ENCODE results near the gene ARHGDIG.
"Not testable (repeated sequence)": the region's sequence is repeated elsewhere in the genome, so short reads cannot be mapped to it uniquely, and the experiment has no call there.

ARHGDIG gene

GRCh38 chr16:266258-267164 lies 13.9 kb upstream of the ARHGDIG start:
- Histone ChIP-seq H3K4me3 (ENCODE audit: control insufficient read depth in 1 of 7, extremely low read depth in 1 of 7, insufficient read depth in 4 of 7, low read depth in 2 of 7, low read length in 6 of 7) (peak overlapping the region in 1 of 7 experiments; percentile 4), H3K36me3 (ENCODE audit: control insufficient read depth in 4 of 4, insufficient read depth in 4 of 4, low read length in 3 of 4) (peaks cover 0 to 37% (median 20%) of the 10 kb centered on the region in 4 experiments), H3K9me3 (ENCODE audit: control extremely low read depth in 1 of 5, control insufficient read depth in 4 of 5, insufficient read depth in 2 of 5, low read depth in 1 of 5, low read length in 4 of 5) (no peaks in the 10 kb centered on the region), H3K4me1 (ENCODE audit: control extremely low read depth in 1 of 4, control insufficient read depth in 4 of 4, insufficient read depth in 4 of 4, low read length in 3 of 4) (no peaks in the 10 kb centered on the region), H3K27me3 (replicated peaks in 2 of 5; ENCODE audit: control insufficient read depth in 4 of 5, insufficient read depth in 5 of 5, low read length in 4 of 5) (no peaks in the 10 kb centered on the region), H3K27ac (ENCODE audit: insufficient read depth in 1 of 2, low read depth in 1 of 2, low read length in 2 of 2, poor library complexity in 1 of 2, severe bottlenecking in 2 of 2) (no peak overlapping the region)
- ChIA-PET CTCF (no interaction called here), POLR2A (no interaction called here)
- WGBS (ENCODE audit: insufficient coverage): 88% methylated on average over 21 of the region's 25 CpGs
- no peak for DNase-seq

DNA sequence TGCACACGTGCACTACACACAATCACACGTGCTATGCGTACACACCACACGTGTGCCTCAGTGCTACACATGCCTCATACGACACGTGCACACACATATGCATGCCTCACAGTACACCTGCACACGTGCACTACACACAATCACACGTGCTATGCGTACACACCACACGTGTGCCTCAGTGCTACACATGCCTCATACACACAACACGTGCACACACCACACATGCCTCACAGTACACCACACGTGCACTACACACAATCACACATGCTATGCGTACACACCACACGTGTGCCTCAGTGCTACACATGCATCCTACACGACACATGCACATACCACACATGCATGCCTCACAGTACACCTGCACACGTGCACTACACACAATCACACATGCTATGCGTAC lies 12.8 kb upstream of the ARHGDIG start:
- CTCF ChIA-PET; DNase-seq; H3K4me1 ChIP-seq (ENCODE audit: control extremely low read depth in 1 of 4, control insufficient read depth in 4 of 4, insufficient read depth in 4 of 4, low read length in 3 of 4); H3K27ac ChIP-seq (ENCODE audit: insufficient read depth in 1 of 2, low read depth in 1 of 2, low read length in 2 of 2, poor library complexity in 1 of 2, severe bottlenecking in 2 of 2); POLR2A ChIA-PET; H3K27me3 ChIP-seq (replicated peaks in 2 of 5; ENCODE audit: control insufficient read depth in 4 of 5, insufficient read depth in 5 of 5, low read length in 4 of 5); H3K4me3 ChIP-seq (ENCODE audit: control insufficient read depth in 1 of 7, extremely low read depth in 1 of 7, insufficient read depth in 4 of 7, low read depth in 2 of 7, low read length in 6 of 7); H3K9me3 ChIP-seq (ENCODE audit: control extremely low read depth in 1 of 5, control insufficient read depth in 4 of 5, insufficient read depth in 2 of 5, low read depth in 1 of 5, low read length in 4 of 5): not testable (repeated sequence)
- 98% methylated on average over 14 of the region's 17 CpGs for WGBS (ENCODE audit: insufficient coverage)
- H3K36me3 ChIP-seq (ENCODE audit: control insufficient read depth in 4 of 4, insufficient read depth in 4 of 4, low read length in 3 of 4): peaks cover 0 to 27% (median 15%) of the 10 kb centered on the region in 4 experiments

DNA sequence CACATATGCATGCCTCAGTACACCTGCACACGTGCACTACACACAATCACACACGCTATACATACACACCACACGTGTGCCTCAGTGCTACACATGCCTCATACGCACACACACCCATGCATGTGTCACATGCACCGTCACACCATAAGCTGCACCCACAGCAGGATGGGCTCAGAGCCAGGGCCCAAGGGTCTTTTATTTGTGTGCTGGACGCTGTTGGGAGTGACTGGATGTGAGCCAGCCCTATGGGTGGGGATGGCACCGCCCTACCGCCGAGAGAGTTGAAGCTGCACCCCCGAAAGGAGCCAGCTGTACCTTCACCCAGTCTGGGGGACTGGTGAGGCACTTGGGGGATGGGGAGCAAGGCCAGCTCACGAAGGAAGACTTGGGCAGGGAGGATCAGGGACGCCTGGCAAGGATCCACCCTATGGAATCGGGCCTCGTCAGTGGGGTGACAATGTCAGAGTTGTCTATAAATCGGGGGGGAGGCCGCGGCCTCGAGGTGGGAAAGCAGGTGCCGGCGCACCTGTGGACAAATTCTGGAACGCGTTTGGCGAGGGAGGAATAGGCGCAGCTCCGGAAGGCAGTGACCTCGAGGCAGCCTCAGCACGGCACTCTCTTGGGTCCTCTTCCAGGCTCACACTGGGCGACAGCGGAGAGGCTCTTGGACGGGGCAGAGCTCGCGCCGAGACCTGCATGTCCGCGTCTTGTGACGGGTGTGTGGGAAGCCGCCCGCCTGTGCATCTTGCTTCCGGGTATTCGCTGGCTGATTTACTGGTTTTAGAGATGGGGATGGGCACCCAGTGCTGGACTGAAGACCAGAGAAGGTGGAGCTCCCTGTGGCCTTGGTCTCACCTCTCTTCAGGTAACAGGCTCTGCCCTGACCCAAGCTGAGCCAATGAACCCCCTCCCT lies 12.0 kb upstream of the ARHGDIG start:
- no peak for DNase-seq
- Histone ChIP-seq H3K9me3 (ENCODE audit: control extremely low read depth in 1 of 5, control insufficient read depth in 4 of 5, insufficient read depth in 2 of 5, low read depth in 1 of 5, low read length in 4 of 5) (no peaks in the 10 kb centered on the region), H3K36me3 (ENCODE audit: control insufficient read depth in 4 of 4, insufficient read depth in 4 of 4, low read length in 3 of 4) (peaks cover 0 to 22% (median 13%) of the 10 kb centered on the region in 4 experiments), H3K4me1 (ENCODE audit: control extremely low read depth in 1 of 4, control insufficient read depth in 4 of 4, insufficient read depth in 4 of 4, low read length in 3 of 4) (no peaks in the 10 kb centered on the region), H3K27me3 (replicated peaks in 2 of 5; ENCODE audit: control insufficient read depth in 4 of 5, insufficient read depth in 5 of 5, low read length in 4 of 5) (no peaks in the 10 kb centered on the region), H3K4me3 (ENCODE audit: control insufficient read depth in 1 of 7, extremely low read depth in 1 of 7, insufficient read depth in 4 of 7, low read depth in 2 of 7, low read length in 6 of 7) (no peak overlapping the region), H3K27ac (ENCODE audit: insufficient read depth in 1 of 2, low read depth in 1 of 2, low read length in 2 of 2, poor library complexity in 1 of 2, severe bottlenecking in 2 of 2) (no peak overlapping the region)
- POLR2A ChIA-PET: no interaction called here
- WGBS (ENCODE audit: insufficient coverage): 88% methylated on average over 33 of the region's 40 CpGs
- CTCF ChIA-PET: no interaction called here

DNA sequence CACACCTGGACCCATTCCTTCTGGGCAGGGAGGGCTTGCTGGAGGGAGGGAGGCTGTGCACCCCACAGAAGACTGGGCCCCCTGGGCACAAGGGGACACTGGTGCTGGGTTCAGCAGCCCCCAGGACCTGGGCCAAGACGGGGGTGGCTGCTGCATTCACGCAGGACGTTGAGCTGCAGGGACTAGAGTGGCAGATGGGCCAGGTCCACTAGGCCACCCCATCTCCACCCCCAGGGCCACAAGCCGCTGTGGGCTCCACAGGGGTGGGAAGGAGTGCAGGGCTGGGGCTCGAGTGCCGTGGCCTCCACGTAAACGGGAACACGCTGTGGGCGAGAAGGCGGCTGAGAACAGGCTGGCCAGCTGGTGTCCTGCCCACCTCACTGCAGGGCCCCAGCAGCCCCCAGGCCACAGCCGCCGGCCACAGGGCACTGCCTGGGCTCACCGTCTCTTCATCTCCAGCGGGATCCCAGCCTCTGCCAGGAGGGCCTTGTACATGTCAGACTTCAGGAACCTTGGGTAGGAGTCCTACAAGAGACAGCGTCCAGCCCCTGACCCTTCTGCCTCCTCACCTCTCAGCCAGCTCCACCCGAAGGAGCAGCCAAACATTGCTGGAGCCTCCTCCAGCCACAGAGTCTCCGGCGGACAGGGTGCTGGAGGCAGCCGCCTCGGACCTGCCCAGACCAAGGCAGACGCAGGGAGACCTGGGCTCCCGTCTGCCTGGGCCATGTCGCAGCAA lies 11.2 kb upstream of the ARHGDIG start:
- Histone ChIP-seq H3K36me3 (ENCODE audit: control insufficient read depth in 4 of 4, insufficient read depth in 4 of 4, low read length in 3 of 4) (peaks cover 0 to 14% (median 9%) of the 10 kb centered on the region in 4 experiments), H3K4me1 (ENCODE audit: control extremely low read depth in 1 of 4, control insufficient read depth in 4 of 4, insufficient read depth in 4 of 4, low read length in 3 of 4) (no peaks in the 10 kb centered on the region), H3K27me3 (replicated peaks in 2 of 5; ENCODE audit: control insufficient read depth in 4 of 5, insufficient read depth in 5 of 5, low read length in 4 of 5) (peaks cover 0 to 6% (median 0%) of the 10 kb centered on the region in 5 experiments), H3K4me3 (ENCODE audit: control insufficient read depth in 1 of 7, extremely low read depth in 1 of 7, insufficient read depth in 4 of 7, low read depth in 2 of 7, low read length in 6 of 7) (no peak overlapping the region), H3K27ac (ENCODE audit: insufficient read depth in 1 of 2, low read depth in 1 of 2, low read length in 2 of 2, poor library complexity in 1 of 2, severe bottlenecking in 2 of 2) (no peak overlapping the region), H3K9me3 (ENCODE audit: control extremely low read depth in 1 of 5, control insufficient read depth in 4 of 5, insufficient read depth in 2 of 5, low read depth in 1 of 5, low read length in 4 of 5) (no peaks in the 10 kb centered on the region)
- CTCF ChIA-PET: no interaction called here
- POLR2A ChIA-PET: no interaction called here
- DNase-seq: no peak
- 96% methylated on average over 22 of the region's 24 CpGs for WGBS (ENCODE audit: insufficient coverage)

- no peaks in the 10 kb centered on the region for H3K9me3 ChIP-seq (ENCODE audit: control extremely low read depth in 1 of 5, control insufficient read depth in 4 of 5, insufficient read depth in 2 of 5, low read depth in 1 of 5, low read length in 4 of 5)
- no peak overlapping the region for H3K27ac ChIP-seq (ENCODE audit: insufficient read depth in 1 of 2, low read depth in 1 of 2, low read length in 2 of 2, poor library complexity in 1 of 2, severe bottlenecking in 2 of 2)
- 95% methylated on average over 27 of the region's 34 CpGs for WGBS (ENCODE audit: insufficient coverage)
- DNase-seq: no peak
- peaks cover 0 to 16% (median 5%) of the 10 kb centered on the region in 5 experiments for H3K27me3 ChIP-seq (replicated peaks in 2 of 5; ENCODE audit: control insufficient read depth in 4 of 5, insufficient read depth in 5 of 5, low read length in 4 of 5)
- POLR2A ChIA-PET: no interaction called here
- peaks cover 0 to 4% (median 2%) of the 10 kb centered on the region in 4 experiments for H3K36me3 ChIP-seq (ENCODE audit: control insufficient read depth in 4 of 4, insufficient read depth in 4 of 4, low read length in 3 of 4)
- H3K4me1 ChIP-seq (ENCODE audit: control extremely low read depth in 1 of 4, control insufficient read depth in 4 of 4, insufficient read depth in 4 of 4, low read length in 3 of 4): peaks cover 0 to 7% (median 6%) of the 10 kb centered on the region in 4 experiments
- CTCF ChIA-PET: interaction anchor here (1.1 kb wide), 2 partner anchors 14 to 19 kb away, joined by 3 read pairs; no protein-coding TSS in a partner anchor
- H3K4me3 ChIP-seq (ENCODE audit: control insufficient read depth in 1 of 7, extremely low read depth in 1 of 7, insufficient read depth in 4 of 7, low read depth in 2 of 7, low read length in 6 of 7): no peak overlapping the region
Observed at GRCh38 chr16:270381-271255, 9.8 kb upstream of the ARHGDIG start.
